Measurements from ENCODE around the gene ASAP2. TPM values are rescaled to one million over a fixed set of nuclear protein-coding genes. Genes with fewer than 3 reads are reported as not detected.

ASAP2 gene
- total and polyA plus RNA-seq, 9 of the 15 experiments (the other 6 are each of a cell fraction or from before 2014, with no cell fraction given): 0.06 to 4.3 (median 3.1) TPM

- DNase-seq (ENCODE audit: extremely low read depth in 1 of 4, low spot score in 3 of 4) (no peak), FAIRE-seq (peak; percentile 19), ATAC-seq (no peak)
- H3K9me3 ChIP-seq (replicated peaks; ENCODE audit: control insufficient read depth, insufficient read depth, low read depth, low read length): no peaks in the 10 kb centered on the region
- no peaks in the 10 kb centered on the region for H3K9me1 ChIP-seq (ENCODE audit: control insufficient read depth, insufficient read depth, low read length)
- peaks cover 13% of the 10 kb centered on the region for H3K79me2 ChIP-seq (ENCODE audit: control insufficient read depth, insufficient read depth, low read length)
- no peak overlapping the region for H2AFZ ChIP-seq (ENCODE audit: low read depth, low read length)
- peaks cover 12 to 29% of the 10 kb centered on the region in 2 experiments; a peak in 4 of 5 replicates for H3K4me1 ChIP-seq (replicated peaks in 1 of 2; ENCODE audit: control insufficient read depth in 2 of 2, insufficient read depth in 2 of 2, low read length in 2 of 2)
- no peak overlapping the region for H3K27ac ChIP-seq (ENCODE audit: extremely low read depth, low read depth, low read length)
- ChIA-PET POLR2A (interaction anchor here (0.9 to 1.6 kb wide), 3 partner anchors 9 to 161 kb away, joined by 3 to 6 read pairs (median 5); no protein-coding TSS in a partner anchor), CTCF (ENCODE audit: low intra/inter-chr PET ratio) (no interaction called here)
- H4K20me1 ChIP-seq (replicated peaks; ENCODE audit: control insufficient read depth, insufficient read depth, low read length): no peaks in the 10 kb centered on the region; the same call in 1 of the 2 replicates
- H3K4me3 ChIP-seq: no peak overlapping the region
- H3K4me2 ChIP-seq (ENCODE audit: insufficient read depth, low read length): no peak overlapping the region
- no peaks in the 10 kb centered on the region for H3K36me3 ChIP-seq (ENCODE audit: control insufficient read depth, insufficient read depth, low read length)
- 0 out of 5 replicates have a peak, but pooled peaks cover 0 to 16% of the 10 kb centered on the region in 2 experiments for H3K27me3 ChIP-seq (ENCODE audit: control insufficient read depth in 2 of 2, insufficient read depth in 2 of 2, low read length in 2 of 2)
- TF ChIP-seq, protein P1, sequence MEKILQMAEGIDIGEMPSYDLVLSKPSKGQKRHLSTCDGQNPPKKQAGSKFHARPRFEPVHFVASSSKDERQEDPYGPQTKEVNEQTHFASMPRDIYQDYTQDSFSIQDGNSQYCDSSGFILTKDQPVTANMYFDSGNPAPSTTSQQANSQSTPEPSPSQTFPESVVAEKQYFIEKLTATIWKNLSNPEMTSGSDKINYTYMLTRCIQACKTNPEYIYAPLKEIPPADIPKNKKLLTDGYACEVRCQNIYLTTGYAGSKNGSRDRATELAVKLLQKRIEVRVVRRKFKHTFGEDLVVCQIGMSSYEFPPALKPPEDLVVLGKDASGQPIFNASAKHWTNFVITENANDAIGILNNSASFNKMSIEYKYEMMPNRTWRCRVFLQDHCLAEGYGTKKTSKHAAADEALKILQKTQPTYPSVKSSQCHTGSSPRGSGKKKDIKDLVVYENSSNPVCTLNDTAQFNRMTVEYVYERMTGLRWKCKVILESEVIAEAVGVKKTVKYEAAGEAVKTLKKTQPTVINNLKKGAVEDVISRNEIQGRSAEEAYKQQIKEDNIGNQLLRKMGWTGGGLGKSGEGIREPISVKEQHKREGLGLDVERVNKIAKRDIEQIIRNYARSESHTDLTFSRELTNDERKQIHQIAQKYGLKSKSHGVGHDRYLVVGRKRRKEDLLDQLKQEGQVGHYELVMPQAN (IDR thresholded peaks at IDR 0.05; ENCODE audit: borderline replicate concordance): no peak
- TF ChIP-seq U2AF2 (optimal IDR thresholded peaks at IDR 0.05; ENCODE audit: low read depth, low read length) (no peak), CBX2 (IDR thresholded peaks at IDR 0.05; ENCODE audit: insufficient read depth, low read length, poor library complexity, severe bottlenecking) (no peak), IRF9 (tag; IDR thresholded peaks at IDR 0.05) (no peak)
- no peak overlapping the region for H3K9ac ChIP-seq (ENCODE audit: insufficient read depth in 1 of 2, low read depth in 2 of 2, low read length in 2 of 2)
- no TSS peak for BruUV-seq (replicated peaks)
- 57% methylated on average over 1 of the region's 1 CpG for WGBS (ENCODE audit: insufficient coverage, low coverage, missing lambda C conversion rate)
- in situ Hi-C loops (cut with MboI) (no loop called here), intact Hi-C loops (cut with micrococcal nuclease) (loop anchor here (5.0 kb wide), 2 partner anchors 67 to 213 kb away; partner anchors contain the start of genes CPSF3 and ITGB1BP1)
These were observed 2.3 kb downstream of the ASAP2 start for GRCh38 chr2:9208875-9209274.
